ENCODE data around the gene MRPS31.

The MRPS31 gene

GRCh38 chr13:40798380-40798779, 27.4 kb upstream of the MRPS31 start:
- TF ChIP-seq FOXP2 (optimal IDR thresholded peaks at IDR 0.05; ENCODE audit: borderline replicate concordance, extremely low read depth, extremely low read length, insufficient read depth) (no peak), SIN3A (IDR thresholded peaks at IDR 0.05; ENCODE audit: borderline replicate concordance, insufficient read depth, low read length) (no peak), TAF1 (IDR thresholded peaks at IDR 0.05; ENCODE audit: borderline replicate concordance, insufficient read depth, low read length) (no peak), POLR2AphosphoS5 (IDR thresholded peaks at IDR 0.05; ENCODE audit: low read depth, low read length) (no peak), REST (IDR thresholded peaks at IDR 0.05; ENCODE audit: insufficient read depth in 1 of 2, low read depth in 2 of 2, low read length in 2 of 2) (no peak)

GRCh38 chr13:40796649-40797048, 25.7 kb upstream of the MRPS31 start:
- no peak for TF ChIP-seq REST (IDR thresholded peaks at IDR 0.05; ENCODE audit: insufficient read depth in 1 of 2, low read depth in 2 of 2, low read length in 2 of 2)
- no peak for TF ChIP-seq FOXP2 (optimal IDR thresholded peaks at IDR 0.05; ENCODE audit: borderline replicate concordance, extremely low read depth, extremely low read length, insufficient read depth)
- no peak for TF ChIP-seq SIN3A (IDR thresholded peaks at IDR 0.05; ENCODE audit: borderline replicate concordance, insufficient read depth, low read length)
- no peak for TF ChIP-seq TAF1 (IDR thresholded peaks at IDR 0.05; ENCODE audit: borderline replicate concordance, insufficient read depth, low read length)
- TF ChIP-seq POLR2AphosphoS5 (IDR thresholded peaks at IDR 0.05; ENCODE audit: low read depth, low read length), result no peak

DNA sequence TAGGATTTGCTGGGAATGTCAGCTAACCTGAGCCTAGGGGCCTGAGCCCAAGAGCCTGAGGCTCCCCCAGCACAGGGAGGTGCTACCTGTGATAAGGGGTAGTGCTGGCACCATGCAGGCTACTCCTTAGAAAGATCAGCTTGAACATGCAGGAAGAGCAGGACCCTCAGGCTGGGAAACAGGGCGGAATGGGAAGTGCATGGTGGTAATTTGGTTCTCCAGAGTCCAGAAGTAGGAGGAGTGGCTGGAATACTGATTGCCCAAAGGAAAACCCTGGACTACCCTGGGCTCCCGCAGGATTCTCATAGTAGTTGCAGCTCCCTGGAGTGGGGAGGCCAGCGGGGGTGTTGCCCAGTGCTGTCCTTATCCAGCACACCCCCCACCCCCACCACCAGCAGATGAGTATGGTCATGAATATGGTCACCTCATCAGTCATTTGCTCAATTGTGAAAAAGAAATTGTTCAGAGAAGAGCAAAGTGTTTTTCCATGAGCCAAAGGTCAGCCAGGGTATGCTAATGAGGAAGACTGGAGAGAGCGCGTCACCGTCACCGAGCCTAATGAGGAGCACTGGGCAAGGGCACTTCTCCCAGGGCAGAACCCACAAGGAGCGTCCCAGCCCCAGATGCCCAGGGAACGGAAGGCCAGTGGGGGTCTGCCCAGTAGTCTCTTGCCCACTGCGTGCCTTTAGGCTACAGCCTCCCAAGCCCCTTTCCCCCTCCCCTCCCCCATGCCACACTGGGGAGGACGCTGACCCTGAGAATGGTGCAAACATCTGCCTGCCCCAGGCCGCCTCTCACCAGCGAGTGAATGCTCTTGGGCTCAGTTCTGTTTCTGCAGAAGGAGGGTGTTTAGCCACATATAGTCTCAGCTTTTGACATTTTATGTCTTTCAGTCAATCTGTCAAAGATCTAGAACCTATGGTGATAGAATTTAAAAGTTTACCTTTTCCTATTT, 23.7 kb upstream of the MRPS31 start:
- TF ChIP-seq FOXP2 (optimal IDR thresholded peaks at IDR 0.05; ENCODE audit: borderline replicate concordance, extremely low read depth, extremely low read length, insufficient read depth) (no peak), TAF1 (IDR thresholded peaks at IDR 0.05; ENCODE audit: borderline replicate concordance, insufficient read depth, low read length) (no peak), SIN3A (IDR thresholded peaks at IDR 0.05; ENCODE audit: borderline replicate concordance, insufficient read depth, low read length) (no peak), REST (IDR thresholded peaks at IDR 0.05; ENCODE audit: insufficient read depth in 1 of 2, low read depth in 2 of 2, low read length in 2 of 2) (no peak), POLR2AphosphoS5 (IDR thresholded peaks at IDR 0.05; ENCODE audit: low read depth, low read length) (no peak)

DNA sequence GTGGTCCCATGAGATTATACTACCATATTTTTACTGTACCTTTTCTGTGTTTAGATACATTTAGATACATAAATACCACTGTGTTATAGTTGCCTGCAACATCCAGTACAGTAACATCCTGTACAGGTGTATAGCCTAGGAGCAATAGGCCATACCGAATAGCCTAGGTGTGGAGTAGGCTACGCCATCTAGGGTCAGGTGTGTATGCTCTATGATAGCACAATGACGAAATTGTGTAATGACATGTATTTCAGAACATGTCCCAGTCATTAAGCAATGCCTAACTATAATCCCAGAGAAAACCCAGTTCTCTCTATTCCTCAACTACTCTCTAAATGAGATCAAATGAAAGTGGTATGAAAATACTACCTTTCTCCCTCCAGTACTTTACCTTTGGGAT, 22.3 kb upstream of the MRPS31 start:
- TF ChIP-seq FOXP2 (optimal IDR thresholded peaks at IDR 0.05; ENCODE audit: borderline replicate concordance, extremely low read depth, extremely low read length, insufficient read depth), result no peak
- TF ChIP-seq REST (IDR thresholded peaks at IDR 0.05; ENCODE audit: insufficient read depth in 1 of 2, low read depth in 2 of 2, low read length in 2 of 2), result no peak
- TF ChIP-seq POLR2AphosphoS5 (IDR thresholded peaks at IDR 0.05; ENCODE audit: low read depth, low read length), result no peak
- no peak for TF ChIP-seq SIN3A (IDR thresholded peaks at IDR 0.05; ENCODE audit: borderline replicate concordance, insufficient read depth, low read length)
- TF ChIP-seq TAF1 (IDR thresholded peaks at IDR 0.05; ENCODE audit: borderline replicate concordance, insufficient read depth, low read length), result no peak

All from PFSK-1 (cell line).